Femur (tissue), 1 donor: ENCODE results near the gene CYB561.

Experiments
- DNase-seq: peaks from one replicate; pipeline ENCODE4 v3.0.0-alpha.2; 2017

Gene CYB561

DNA sequence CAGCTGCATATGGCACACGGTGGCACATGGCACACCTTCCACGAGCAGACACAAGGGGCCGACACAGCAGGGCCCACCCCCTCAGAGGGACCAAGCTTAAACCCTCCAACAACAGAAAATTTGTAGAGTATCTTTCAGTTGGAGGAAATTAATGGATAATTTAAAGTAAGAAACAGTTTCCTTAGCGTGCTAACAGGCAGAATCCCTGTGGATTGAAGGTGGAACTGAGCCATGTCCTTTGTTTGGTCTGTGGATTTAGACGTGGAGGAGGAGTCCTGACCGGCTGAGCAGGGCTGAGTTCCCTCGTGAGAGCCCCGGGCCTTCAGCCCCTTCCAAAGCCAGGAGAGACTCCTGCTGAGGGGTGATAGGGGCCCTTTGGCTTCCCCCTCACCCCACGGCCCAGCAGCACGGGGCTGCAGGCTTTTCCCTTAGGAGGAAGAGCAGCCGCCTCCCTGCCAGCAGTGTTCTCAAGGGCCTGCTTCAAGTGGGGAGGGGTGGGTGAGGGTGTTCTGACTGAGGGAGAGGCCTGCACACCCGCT lies 1.4 kb upstream of the CYB561 start:
- no peak for DNase-seq

DNA sequence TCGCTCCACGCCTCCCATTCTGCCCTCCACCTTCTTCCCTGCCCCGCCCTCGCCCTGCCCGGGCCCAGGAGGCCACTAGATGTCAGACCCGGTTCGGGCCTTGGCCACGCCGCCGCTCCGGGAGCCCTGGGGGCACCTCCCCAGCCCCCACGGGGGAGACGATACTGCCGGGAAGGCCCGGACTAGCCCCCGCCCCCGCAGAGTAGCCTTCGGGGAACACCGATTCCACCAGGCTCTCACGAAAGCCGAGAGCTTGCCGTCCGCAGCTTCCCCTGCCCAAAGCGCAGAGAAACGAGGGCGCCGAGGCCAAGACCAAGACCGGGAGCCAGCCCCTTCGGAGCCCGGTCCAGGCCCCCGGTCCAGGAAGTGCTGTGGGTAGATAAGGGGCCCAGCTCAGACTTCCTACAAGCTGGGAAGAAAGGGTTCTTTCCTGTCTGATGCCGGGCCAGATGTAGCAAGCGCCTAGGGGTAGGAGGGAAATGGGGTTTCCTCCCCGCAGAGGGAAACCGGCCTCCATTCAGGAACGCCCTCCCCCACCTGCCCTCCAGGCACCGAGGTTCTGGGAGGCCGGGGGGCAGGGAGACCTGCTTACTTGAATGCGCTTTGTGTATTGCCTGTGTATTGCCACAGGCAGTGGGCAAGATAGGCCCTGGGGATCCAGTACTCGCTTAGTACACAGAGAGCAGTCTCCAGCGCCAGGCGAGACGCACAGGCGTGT lies 806 bp upstream of the CYB561 start:
- peak; percentile 51 for DNase-seq

DNA sequence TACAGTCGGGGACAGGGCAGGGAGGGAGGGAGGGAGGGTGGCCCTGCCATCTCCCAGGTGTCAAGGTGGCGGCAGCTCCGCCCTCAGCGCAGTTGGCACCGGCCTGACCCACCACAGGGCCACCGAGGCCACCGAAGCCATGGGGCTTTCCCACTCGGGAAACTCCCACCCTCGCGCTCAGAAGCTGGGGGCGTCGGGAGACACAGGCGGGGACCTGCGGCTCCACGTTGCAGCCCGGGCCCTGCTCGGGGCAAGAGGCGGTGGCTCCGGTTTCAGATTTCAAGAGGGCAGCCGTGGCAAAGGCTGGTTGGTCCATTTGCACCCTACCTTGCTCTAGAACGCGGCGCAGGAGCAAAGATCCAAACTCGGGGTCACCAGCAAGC lies 544 bp downstream of the CYB561 start:
- DNase-seq = peak; percentile 62

DNA sequence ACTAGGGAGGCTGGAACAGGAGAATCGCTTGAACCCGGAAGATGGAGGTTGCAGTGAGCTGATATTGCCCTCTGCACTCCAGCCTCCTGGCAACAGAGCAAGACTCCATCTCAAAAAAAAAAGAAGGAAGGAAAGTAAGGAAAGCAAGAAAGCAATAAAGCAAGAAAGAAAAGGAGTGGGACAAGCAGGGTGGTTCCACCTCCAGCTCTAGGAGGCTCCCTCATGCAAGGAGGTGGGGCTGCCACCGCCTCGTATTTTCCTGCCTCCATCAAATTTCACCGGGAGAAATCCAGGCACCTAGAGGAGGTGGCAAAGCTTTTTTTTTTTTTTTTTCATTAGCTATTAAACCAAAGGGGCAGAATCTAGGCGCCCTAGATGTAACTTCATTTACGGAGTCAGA lies 1.0 kb downstream of the CYB561 start:
- DNase-seq = no peak

DNA sequence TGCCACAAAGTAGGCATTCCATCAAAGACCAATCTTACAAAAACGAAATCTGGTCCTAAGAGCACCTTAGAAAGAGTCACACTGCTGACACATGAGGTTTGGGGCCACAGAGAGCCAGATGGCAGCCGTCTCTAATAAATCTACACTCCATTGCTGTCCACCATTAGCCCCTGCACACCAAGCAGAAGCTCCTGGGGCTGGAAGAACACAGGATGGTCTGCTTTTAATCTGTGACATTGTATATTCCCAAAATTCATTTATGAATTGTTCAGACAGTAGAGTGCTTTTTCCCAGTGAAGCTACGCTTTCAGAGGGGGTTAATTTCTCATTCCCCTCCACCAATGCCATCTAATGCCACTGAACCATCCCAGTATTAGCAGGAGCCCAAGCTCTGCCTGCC lies 1.6 kb downstream of the CYB561 start:
- DNase-seq = no peak

DNA sequence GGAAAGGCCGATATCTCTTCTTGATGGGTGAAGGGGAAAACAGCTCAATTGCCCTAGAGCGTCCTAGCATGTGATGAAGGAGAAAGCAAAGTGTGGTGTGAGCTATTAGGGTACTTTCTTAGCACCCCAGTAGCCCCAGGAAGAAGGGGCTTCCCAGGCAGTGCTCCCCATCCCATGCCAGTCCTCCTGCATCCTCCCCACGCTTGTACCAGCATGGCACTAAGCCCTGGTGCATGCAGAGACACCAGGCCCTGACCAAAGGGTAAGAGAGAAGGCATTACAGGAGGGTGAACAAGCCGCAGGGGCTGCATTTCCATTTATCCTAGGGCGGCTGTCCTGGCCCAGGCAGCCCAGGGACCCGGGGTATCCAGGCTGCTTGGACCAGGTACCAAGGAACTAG lies 3.1 kb downstream of the CYB561 start:
- DNase-seq = no peak

DNA sequence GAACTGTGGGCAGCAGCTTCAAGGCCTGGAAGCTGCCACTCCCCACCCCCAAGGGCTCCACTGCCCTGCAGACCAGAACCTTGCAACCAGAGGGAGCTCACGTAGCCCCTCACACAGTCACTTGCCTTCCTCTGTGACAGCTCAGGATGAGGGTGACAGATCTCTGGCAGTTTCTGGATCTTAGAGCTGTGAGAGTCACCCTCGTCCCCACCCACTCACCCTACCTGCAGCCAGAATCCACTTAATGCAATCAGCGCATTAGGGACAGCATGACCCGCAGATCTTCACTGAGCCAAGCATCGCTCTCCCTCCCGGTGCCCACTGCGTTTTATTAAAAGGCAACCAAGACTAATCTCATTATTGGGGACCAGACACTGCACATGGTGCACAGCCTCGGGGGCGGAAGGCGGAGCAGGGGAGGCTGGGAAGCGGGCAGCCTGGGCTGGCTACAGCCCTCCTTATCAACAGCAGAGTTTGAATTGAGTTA lies 3.5 kb downstream of the CYB561 start:
- no peak for DNase-seq

DNA sequence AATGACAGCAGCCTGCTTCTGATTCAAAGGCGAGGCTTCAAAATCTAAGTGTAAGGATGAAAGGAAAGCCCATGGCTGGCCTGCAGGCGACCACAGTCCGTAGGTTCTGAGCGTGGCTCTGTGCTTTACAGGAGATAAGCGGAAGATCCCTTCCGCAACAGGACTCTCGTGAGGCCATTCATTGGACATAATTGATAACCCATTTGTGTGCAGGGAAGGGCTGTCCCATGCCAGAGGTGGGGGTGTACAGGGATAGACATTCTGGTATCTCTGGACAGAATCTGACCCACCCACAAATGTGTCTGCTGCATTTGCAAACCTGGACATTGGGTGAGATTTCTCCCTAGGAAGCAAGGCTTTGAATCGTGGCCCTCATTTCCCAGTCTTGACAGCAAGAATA lies 4.0 kb downstream of the CYB561 start:
- no peak for DNase-seq

DNA sequence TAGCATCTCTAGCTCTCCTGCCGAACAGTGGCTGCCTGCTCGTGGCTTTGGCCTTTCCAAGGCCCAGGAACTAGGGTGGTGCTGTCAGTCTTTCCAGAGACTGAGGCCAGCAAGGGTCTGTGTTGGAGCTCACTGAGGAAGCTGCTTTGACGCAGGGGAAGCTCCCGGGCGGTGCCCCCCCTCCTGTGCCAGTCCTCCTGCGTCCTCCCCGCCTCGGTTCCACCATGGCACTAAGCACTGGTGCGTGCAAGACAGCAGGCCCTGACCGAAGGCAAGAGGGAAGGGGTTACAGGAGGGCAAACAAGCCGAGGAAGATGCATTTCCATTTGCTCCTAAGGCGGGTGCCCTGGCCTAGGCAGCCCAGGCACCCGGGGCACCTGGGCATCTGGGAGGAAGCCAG lies 4.5 kb downstream of the CYB561 start:
- DNase-seq = no peak

DNA sequence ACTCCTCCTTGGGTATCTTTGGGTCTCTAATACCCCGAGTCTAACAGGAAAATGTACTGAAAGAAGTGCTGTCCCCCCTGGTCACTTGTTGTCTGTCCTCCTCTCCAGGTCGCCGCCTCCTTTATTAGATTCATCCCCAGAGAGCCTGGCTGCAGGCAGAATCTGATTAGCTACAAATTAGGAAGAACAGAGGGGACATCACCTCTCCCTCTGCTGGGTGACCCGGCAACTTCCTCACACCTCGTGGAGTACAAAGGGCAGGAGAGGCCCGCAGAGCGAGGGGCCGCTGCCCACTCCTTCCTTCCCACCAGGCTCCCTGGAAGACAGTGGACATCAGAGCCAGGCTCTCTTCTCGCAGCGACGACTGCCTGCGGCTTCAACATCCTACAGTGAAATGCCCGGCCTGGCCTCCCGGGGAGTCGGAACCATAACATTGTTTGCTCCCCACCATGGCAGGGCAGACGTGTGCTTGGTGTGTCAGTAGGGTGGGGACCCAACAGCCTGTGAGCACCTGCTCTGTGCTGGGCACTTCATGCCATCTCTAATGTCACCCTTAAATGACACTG lies 5.3 kb downstream of the CYB561 start:
- DNase-seq = no peak

DNA sequence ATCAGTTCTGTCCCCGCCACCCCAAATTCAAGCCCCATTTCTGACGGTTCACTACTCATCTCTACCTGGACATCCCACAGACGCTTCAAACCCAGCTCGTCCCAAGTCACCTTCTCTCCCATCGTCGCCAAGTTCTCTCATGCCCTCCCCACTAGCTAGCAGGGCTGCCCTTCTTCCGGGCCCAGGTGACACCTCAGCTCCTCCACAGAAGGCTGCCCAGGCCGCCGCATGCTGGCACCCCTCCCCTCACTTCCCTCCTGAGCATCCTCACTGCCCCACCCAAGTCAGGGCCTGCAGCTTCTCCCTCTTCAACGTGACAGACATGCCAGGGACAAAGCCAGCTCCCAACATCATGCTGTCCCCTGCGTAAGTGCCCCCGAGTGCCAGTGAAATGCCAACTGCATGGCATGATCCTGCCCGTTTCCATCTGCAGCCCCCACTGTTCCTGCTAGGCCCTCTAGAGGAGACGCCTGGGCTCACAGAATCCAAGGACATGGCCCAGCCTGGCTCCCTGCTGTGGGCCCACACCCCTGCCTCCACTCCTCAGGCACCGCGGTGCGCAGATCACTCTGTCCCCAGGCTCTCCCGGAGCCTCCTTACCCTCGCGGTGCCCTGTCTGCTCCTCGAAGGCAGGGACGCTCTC lies 5.9 kb downstream of the CYB561 start:
- no peak for DNase-seq

DNA sequence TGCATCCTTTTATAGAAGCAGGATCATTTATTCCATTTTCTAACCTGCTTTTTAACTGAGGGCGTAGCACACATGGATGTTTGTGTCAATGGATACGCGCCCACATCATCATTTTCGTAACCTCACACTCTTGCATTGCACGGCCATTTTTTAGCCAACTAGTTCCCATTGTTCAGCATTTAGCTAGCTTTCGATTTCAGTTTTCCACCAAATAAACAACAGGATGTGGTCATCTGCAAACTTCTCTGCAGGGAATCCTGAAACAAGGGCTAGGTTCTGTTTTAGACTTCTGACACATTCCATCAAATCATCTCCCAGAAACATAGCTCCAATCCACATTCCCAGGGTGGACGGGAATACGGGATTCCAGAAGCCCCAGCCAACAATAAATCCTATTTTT lies 6.4 kb downstream of the CYB561 start:
- no peak for DNase-seq

DNA sequence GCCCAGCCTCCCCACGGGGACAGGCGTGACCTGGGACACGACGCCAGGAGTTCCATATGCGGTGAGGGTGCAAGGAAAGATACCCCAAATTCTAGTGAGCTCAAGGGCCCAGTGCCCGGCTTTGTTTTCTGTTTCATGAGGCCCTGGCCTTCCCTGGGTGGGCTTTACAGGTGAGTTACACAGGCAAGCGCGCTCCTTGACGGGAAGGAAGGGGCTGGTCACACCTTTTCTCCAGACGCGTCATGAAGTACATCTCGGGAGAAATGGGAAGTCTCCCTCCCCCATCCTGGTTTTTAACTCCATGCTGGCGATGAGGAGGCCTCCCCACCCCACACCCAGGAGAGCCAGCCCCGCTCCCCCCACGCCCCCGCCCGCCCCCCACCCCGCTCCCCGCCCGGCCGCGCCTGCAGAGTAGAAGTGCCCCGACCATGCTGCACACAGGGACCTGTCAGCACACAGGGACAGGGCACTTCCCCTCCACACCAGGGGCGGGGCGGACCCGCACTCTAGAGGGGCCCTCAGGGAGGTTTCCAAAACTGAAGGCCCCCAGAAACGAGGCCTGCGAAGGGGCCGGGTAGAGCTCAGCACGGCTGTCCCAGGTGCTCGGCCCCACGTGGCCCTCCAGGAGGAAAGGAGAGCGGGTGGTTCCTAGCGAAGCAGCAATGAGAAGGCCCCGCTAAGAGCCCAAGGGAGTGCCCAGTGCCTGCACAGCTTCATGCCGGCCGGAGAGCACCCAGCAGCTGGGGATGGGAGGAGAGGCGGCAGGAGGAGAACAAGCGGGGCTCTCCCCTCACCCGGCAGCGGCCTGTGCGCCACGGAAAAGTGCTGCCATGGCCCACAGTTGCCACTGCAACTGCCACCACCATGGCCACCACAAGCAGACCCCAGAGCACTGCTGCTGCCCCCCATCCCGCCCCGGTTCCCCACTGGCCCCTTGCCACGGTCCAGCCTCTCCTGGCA lies 7.7 kb downstream of the CYB561 start:
- no peak for DNase-seq

DNA sequence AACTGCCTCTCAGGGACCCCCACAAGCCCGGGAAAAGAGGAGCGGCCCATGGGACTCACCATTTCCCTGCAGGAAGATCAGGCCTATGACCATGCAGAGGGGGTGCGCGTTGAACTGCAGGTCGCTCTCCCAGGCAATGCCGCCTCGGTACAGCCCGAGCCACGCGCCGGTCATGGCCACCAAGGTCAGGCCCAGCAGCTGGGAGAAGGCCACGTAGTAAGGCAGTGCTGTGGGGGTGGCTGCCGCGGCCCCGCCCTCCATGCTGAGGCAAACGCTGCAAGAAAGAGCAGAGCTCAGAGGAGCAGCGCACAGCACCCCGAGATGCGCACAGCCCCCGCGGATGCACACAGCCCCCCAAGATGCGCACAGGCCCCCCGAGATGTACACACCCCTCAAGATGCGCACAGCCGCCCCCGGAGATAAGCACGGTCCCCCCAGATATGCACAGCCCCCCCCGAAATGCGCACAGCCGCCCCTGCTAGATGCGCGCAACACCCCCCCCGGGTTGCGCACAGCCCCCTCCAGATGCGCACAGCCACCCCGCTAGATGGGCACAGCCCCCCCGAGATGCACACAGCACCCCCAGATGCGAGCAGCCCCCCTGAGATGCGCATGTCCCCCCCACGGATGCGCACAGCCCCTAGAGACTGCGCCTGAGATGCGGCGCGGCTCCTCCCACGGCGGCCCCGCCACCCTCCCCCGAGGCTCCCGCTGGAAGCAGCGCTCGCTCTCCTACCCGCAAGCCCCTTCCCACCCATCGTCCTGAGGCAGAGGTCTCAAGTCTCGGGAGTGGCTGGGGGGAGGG lies 8.6 kb downstream of the CYB561 start:
- no peak for DNase-seq

DNA sequence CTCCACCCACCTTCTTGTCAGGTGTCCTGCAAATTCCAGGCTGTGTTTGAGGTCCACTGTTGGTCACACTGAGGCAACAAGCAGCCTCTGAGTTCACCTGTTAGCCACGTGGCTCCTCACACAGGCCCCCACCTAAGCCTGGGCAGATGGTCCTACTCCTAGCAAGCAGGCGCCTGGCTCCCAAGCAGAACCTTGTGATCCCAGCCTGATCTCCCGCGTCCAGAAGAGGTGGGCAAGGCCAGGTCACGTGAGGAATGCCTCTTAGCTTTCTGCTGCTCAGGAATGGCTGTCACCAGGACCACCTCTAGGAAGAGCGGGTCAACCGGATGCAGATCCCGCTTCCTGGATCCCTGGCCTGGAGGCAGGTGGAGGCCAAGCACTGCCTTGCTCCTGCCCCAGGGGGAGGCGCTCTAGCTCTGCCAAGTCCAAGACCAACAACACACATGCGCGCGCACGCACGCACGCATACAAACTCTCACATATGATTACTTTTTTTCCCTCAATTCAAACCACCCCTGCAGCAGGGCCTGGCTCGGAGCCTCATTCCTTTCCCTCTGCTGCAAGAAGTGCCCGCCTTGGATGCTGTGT lies 9.5 kb downstream of the CYB561 start:
- DNase-seq = no peak

DNA sequence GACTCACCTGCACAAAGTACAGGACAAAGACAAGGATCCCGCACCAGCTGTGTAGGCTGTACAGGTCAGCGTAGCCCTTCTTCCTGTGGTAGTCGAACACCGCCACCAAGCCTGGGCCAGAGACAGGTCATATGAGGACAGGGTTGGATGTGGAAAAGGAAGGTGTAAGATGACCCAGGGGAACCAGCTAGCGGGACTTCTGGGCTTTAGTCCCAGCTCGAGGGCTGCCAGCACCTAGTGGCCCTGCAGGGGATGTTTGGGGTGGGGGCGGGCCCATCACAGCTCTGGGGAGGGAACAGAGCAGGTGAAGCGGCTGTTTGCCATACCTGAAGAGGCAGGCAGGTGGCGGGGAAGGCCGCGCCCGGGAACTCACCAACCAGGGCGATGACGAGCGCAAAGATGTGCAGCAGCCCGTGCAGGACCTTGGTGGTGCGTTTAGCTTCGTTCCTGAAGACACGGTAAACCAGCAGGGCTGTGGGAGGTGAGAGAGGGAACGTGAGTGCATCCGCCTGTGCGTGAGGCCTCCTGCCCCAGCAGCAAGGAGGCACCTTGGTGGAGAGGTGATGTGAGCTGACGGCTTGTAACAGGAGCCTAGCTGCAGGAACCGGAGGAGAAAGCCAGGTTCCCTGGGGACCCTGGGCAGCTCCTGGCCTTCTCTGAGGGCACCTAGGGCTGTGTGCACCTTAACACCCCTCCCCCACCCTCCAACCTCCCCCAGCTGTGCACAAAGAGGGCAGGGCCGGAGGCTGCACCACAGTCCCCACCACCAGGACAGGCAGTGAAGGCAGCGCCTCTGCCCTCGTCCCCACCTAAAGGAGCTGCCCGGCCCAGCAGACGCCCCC lies 10.2 kb downstream of the CYB561 start:
- no peak for DNase-seq

DNA sequence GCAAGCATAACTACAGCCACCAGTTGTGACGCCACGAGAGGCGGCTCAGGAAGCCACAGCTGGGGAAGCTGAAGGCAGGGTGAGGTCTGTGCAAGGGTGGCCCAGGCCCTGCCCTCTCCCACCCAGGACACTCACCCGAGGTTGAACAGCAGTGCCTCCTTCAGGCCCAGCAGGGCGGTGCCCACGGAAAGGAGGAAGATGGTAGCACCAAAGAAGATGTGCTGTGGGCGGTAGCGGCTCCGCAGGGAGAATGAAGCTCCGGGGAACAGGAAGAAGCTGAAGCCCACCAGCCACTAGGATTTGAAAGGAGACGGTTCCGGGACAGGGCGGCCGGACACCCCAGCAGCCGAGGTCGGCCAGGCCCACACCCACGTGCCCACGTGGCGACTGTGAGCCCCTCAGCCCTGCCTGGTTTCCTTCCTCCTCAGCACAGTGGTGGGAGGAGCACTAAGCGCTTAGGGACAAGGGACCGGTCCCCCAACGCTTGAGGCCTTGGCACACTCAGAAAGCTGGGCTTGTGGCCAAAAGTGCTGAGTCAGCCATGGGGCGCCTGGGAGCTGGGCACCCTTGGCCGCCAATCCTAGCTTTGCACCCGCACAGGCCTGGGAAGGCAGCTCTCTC lies 11.0 kb downstream of the CYB561 start:
- DNase-seq = no peak

DNA sequence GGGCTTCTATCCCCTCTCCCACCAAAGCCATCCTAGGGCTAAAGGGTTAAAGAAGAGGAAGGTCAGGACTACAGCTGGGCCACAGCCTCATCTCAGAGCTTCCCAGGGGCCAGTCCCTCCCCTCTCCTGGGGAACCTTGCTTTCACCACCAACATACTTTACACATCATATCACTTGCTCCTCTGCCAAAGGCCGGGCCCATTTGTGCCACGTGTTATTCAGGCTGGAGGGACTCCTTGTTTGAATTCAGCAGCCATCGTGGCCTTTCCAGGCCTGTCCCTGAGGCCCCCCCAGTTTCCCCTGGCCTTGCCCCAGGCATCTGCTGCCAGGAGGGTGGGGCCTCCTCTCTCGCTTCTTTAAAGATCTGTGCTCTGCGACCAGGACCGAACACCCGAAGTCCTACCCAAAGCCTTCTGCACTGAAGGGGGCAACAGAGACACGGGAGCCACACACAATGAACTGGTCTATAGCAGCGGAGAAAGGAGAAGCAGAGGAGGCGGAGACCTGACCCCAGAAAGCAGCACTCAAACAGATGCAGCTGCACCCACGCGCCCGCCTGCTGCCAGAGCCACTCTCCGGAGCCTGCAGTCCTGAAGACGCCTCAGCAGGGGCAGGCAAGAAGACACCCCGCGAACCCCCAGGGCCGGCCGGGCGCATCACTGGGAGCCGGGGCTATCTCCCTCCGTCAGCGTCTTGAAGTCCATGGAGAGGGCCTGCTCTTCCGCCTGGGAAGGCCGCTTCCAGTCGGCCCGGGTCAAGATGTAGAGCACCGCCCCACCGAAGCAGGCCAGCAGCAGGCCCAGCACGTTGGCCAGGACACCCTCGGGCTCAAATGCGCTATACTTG lies 12.1 kb downstream of the CYB561 start:
- peak; percentile 78 for DNase-seq
